Stimulated activated CD8-positive, alpha-beta memory T cell treated with anti-CD3 and anti-CD28 coated beads, Interleukin-4, amount 100 ng/mL, for 1 hour (primary cell): ENCODE data around the gene CABP2.
"Not testable (repeated sequence)": the region's sequence is repeated elsewhere in the genome, so short reads cannot be mapped to it uniquely, and the experiment has no call there.

Source experiments
- DNase-seq, 2 donors: peaks; one replicate each; pipeline ENCODE4 v3.0.0-alpha.2; 2020; ENCODE audit warnings: low read depth in 2 of 2, low spot score in 1 of 2

Gene CABP2

DNA sequence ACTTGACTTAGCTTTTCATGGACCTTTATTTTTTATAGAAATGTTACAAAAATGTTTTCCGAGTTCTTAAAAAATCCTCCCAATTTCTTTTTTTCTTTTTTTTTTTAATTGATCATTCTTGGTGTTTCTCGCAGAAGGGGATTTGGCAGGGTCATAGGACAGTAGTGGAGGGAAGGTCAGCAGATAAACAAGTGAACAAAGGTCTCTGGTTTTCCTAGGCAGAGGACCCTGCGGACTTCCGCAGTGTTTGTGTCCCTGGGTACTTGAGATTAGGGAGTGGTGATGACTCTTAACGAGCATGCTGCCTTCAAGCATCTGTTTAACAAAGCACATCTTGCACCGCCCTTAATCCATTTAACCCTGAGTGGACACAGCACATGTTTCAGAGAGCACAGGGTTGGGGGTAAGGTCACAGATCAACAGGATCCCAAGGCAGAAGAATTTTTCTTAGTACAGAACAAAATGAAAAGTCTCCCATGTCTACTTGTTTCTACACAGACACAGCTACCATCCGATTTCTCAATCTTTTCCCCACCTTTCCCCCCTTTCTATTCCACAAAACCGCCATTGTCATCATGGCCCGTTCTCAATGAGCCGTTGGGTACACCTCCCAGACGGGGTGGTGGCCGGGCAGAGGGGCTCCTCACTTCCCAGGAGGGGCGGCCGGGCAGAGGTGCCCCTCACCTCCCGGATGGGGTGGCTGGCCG is 45.7 kb downstream of the CABP2 start:
- not testable (repeated sequence) for DNase-seq

DNA sequence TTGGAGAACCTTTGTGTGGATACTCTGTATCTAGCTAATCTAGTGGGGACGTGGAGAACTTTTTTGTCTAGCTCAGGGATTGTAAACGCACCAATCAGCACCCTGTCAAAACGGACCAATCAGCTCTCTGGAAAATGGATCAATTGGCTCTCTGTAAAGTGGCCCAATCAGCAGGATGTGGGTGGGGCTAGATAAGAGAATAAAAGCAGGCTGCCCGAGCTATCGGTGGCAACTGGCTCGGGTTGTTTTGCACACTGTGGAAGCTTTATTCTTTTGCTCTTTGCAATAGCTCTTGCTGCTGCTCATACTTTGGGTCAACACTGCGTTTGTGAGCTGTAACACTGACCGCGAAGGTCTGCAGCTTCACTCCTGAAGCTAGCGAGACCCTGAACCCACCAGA is 46.6 kb downstream of the CABP2 start:
- DNase-seq, result not testable (repeated sequence)

DNA sequence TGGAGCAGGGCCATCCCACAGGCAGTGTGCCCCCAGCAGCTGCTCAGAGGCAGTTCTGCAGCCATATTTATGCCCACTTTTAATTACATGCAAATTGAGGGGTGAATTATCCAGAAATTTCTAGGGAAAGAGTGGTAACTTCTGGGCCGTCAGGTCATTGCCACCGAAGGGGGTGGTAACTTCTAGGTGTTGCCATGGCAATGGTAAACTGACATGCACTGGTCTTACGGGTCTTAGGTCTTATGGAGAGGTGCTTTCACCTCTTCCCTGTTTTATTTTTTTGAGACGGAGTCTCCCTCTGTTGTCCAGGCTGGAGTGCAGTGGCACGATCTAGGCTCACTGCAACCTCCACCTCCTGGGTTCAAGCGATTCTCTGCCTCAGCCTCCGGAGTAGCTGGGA is 50.4 kb downstream of the CABP2 start:
- no peak for DNase-seq

DNA sequence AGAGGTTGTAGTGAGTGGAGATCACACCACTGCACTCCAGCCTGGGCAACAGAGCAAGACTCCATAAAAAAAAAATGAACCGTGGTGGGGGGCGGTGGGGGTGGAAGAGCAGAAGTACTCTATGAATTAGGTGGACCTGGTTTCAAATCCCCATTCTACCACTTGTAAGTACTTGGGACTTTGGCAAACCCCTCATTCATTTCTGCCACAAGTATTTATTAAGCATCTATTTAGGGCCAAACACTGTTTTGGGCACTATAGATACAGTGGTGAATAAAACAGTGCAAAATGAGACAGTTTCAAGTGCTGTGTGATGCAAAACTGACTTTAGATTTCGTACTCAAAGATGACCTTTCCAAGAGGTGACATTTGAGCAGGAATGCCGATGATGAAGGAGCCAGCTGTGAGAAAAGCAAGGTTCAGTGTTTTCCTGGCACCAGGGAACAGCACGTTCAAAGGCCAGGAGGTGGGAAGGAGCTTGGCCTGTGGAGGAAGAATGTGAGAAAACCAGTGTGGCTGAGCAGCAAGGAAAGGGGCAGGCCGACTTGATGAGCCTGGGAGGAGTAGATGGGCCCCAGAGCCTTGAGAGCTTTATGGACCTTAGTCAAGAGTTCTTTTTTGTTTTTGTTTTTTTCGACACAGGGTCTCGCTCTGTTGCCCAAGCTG is 52.8 kb downstream of the CABP2 start:
- DNase-seq, result no peak

DNA sequence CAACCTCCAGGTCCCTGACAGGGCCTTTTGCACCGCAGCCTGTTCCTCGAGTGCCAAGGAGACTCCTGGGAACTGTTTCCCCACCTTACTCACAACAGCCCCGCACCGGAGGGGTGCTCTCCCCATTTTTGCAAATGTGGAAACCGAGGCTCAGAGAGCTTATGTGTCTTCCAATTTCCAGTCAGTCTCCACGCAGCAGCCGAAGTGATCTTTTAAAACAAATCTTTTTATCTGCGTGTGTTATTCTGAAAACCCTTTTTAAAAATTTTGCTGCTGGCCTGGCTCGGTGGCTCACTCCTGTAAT is 53.8 kb downstream of the CABP2 start:
- DNase-seq, result no peak
